Stimulated activated naive CD4-positive, alpha-beta T cell treated with Interleukin-2 at 50 U/mL for 16 hours (primary cell): Measurements from ENCODE around the gene CNTNAP2.
"Not testable (repeated sequence)": the region's sequence is repeated elsewhere in the genome, so short reads cannot be mapped to it uniquely, and the experiment has no call there.

Source experiments
- DNase-seq: peaks from one replicate; lab custom pipeline; 2025; lab: John Stamatoyannopoulos, UW

The CNTNAP2 gene

DNA sequence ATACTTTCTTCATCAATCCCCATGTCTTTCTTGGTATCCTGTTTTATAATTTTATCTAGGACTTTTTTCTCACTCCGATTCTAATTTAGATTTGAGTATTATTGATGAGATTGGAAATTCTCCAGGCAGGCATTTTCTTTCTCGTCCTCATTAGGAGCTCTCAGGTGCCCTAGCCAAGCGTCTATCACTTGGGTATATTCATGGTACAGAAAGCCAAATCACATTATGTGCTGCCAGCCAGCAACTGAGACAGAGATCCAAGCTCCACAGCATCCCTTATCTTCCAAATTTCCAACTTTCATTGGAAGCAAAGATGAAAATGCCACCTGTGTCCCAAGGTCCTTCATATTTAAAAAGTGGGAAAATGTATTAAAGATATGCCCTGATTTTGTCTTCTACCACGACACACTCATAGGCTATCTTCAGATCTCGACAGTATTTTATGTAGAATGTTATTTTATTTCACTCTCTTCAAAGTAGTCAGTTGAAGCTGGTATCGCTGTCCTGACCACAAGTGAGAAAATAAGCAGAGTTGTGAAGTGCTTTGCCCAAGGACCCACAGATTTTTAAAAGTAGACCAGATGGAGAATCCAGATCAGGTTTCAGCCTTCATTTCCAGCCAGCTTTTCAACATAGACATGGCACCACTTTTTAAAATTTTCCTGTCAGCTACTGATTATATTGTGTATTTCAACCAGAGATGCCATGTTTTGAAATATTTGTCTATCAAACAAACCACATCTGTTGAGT is 773.4 kb downstream of the CNTNAP2 start:
- DNase-seq, result no peak

DNA sequence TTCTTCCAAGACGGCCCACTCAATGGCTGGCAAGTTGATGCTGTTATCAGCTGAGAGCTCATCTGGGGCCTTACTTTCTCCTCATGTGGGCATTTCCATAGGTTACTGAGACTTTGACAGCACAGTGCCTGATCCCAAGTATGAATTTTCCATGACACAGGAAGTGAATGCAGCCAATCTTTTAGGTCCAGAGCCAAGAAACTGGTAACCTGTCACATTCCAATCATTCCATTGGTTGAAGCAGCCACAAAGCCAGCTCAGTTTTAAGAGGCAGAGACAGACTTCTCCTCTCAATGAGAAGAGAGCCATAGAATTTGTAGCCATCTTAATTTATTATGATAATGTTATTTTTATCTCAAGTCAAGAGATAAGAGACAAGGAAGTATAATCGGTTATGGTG is 775.5 kb downstream of the CNTNAP2 start:
- no peak for DNase-seq

DNA sequence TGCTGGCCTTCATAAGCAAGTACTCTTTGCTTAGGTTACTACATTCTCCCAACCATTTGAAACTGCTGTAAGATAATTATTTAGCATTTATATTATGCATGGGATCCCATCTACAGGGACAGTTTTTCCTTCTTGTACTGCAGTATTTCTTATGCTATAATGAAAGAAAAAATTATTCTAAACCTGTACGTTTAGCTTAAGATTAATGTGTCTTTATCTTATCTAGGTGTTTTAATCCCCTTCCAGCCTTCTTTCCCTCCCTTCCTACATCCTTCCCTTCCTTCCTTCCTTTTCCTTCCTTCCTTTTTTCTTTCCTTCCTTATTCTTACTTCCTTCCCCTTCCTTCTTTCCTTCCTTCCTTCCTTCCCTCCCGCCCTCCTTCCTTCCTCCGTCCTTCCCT is 778.3 kb downstream of the CNTNAP2 start:
- DNase-seq, result no peak

DNA sequence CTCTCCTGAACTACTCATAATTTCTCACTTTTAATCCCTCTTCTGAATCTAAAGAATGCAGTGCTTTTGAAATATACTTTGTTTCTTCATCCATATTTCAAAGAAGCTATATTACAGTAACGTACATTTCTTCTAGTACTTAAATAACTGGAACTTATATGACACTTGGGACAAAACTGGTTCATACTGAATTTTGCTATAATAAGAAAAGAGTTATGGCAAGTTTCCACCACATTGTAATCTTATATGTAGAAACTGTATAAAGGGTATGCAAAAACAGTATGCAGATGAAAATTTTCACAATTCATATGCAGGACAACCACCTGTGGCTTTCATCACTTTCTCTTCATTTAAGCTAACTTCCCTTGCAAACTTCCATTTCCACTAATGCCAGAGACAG is 785.7 kb downstream of the CNTNAP2 start:
- DNase-seq, result no peak

DNA sequence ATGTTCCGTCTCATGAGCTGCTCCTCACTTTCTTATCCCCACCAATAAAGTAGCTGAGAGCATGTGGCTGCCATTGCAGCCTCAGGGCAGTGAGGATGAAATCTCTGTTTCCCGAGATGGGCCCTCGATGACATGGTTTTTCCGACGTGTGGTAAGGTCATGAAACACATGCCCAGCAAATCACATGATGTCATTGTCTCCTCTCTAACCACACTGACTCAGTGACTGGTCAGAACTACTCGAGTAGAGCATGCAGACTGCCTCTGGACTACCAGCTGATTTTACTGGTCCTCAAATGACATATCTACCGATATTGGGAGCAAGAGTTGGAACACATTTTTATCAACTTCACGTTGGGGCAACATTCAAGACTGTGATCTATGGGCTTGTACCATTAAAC is 786.1 kb downstream of the CNTNAP2 start:
- DNase-seq, result no peak

DNA sequence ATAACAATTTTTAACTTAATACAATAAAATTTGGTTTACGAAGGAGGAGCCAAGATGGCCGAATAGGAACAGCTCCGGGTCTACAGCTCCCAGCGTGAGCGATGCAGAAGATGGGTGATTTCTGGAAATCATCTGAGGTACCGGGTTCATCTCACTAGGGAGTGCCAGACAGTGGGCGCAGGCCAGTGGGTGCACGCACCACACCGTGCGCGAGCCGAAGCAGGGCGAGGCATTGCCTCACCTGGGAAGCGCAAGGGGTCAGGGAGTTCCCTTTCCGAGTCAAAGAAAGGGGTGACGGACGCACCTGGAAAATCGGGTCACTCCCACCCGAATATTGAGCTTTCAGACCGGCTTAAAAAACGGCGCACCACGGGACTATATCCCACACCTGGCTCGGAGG is 789.1 kb downstream of the CNTNAP2 start:
- not testable (repeated sequence) for DNase-seq

DNA sequence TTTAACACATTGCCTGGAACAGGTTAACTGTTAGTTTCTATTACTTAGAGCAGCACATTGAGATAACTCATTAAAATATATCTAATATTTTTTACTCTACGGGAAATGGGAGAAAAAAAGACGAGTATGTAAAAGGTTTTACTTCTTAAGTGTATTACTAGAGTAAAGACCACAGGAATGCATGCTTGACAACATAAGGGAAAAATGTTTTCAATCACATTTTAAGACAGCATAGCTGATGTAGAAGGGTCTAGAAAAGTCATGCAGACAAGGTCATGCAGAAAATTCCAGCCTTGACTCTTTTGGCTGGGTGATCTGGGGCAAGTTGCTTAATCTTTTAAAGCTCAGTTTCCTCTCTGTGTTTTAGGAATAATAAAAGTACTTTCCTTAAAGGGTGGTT is 806.2 kb downstream of the CNTNAP2 start:
- no peak for DNase-seq

DNA sequence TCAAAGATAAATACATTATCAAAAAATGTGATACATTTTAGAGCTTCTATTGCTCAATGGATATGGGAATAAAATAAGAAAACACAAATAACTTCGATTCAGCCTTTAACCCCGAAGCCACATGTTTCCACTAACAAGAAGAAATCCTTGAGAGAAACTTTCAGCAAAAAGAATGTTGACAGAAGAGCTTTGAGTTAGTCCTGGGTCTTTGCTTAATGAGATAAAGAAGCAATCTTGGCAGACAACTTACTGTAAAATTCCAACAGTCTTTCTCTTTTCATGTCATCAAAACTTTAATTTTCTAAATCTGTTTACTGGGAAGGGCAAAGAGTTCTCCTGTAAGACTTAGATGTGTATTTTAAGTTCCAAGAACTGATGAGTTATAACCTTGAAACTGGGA is 810.2 kb downstream of the CNTNAP2 start:
- no peak for DNase-seq

DNA sequence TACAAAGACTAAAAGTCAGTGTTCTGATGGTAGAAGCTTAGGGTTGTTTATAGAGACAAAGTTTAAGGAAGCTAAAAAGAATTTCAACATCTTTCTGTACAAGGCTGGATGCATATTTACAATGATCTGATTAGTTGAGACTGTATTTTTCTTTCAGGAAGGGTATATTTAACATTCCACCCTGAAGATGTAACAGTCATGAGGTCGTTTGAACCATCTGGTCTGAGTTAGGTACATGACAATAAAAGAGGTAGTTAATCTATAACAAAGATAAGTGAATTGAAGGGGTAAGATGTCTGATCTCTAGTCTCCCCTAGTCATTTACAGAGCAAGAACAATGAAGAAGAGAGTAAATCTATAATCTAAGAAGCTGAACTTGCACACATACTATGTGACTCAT is 821.2 kb downstream of the CNTNAP2 start:
- DNase-seq, result no peak

DNA sequence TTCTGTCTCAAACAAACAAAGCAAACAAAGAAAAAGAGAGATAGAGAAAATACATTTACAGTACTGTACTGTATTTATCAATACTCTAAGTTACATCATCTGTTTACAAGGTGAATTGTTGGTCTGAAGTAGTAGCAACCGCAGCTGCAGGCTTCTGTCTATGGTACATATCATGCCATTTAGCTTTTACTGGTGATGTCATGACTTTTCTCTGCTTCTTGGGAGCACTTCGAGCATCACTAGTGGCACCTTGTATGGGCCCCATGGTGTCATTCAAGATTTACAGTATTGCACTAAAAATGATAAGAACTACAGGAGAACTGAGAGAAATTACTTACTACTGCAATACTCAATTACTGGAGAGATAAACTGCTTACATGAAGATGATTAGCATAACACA is 826.9 kb downstream of the CNTNAP2 start:
- DNase-seq, result no peak

DNA sequence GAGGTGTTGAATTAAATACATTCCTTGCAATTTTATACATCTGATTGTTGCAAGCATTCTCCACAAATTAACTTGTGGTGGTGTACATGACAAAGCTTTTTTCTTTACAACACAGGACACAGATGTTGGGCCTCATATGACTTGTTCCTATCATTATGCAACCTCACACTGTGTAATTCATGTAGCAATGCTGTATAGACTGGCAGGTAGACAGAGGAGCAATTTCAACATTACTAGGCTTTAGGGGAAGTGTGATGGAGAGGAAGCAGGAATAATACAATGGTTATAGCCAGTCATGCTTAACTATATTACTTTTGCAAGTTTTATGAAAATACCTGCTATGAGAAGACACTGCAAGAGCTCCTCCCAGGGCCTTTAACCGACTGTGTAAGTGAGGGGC is 832.1 kb downstream of the CNTNAP2 start:
- no peak for DNase-seq

DNA sequence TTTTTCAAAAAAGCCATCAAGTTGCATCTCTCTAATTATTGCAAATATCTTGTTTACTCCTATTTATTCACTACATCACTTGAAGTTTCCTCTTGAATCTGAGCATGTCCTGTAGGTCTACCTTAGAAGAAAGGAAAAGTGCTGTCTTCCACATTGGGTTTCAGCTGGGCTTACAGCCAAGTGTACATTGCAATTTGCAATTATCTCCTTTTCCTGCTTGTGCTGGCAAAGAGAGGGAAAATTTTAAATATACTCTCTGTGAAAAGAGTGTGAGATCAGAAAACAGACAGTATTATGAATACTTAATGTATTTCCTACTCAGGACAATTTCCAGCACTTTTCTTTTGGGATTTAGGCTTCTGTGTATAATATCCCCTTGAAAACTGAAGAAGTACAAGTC is 839.7 kb downstream of the CNTNAP2 start:
- DNase-seq, result no peak

DNA sequence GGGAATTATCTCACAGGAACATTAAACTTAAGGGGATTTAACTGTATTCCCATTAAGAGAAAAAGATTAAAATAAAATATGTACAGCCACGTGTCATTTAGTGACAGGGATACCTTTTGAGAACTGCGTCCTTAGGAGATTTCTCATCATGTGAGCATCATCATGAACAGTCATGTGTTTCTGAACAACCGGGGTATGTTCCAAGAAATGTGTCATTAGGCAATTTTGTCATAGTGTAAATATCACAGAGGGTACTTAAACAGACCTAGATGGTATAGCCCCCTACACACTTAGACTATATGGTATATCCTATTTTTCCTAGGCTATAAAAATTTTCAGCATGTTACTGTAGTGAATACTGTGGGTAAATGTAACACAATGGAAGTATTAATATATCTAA is 840.3 kb downstream of the CNTNAP2 start:
- DNase-seq, result no peak

DNA sequence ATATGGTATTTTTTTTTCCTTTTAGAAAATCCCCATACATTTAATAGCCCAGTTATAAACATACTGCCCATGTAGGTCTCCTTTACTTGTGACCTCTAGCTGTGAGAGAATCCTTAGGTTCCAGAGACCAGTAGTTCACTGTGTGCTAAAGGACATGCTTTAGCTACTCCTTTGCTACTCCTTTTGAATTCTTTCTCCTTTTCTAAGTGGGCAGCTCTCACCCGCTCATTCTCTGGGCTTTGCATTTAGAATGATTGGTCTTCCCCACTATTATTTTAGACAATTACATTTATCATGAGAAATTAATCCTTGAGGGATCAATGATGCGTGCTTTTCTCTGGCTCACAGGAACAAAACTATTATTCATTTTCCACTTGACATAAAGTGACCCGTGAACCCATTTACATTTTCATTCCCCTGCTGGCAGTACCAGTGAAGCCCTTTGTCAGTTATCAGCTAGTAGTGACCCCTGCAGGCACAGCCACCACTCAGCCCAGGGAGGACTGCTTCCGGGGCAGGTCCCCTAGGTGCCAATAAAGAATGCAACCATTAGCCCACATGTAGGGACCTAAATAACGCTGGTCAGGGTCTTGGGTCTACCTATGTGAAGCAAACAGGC is 844.3 kb downstream of the CNTNAP2 start:
- DNase-seq, result no peak

DNA sequence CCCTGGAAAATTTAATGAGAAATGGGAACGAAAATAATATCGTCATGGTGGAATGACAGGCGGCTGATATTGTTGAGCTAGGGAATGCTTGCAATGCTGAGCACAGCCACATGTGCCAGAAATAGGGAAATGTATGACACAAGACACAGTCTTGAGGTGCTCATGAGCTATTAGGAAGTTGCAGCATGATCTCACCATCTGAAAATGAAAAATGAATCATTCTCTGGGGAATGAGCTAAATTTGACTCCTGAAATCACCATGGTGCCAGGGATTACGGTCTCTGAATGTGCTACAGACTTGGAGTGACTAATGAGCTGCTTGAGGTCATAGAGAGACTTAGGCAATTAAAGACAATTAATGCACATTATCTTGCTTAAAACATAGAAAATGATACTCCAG is 845.0 kb downstream of the CNTNAP2 start:
- no peak for DNase-seq

DNA sequence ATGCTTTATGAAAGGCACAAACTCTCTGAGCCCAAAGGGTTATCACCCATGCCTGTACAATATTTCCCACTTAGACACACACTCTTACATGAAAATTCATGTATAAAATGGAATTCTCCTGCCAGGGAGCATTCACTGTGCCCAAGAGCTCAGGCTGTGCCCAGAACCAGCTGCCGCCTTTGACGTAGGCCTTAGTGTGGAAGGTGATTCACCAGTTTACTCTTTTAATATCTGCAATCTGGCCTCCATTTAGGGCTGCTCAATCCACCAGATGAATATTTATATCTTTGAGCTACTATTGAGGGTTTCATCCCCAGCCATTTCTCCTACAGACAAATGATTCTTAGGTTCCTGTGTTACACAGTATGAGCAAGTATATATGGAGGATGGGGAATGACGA is 849.7 kb downstream of the CNTNAP2 start:
- no peak for DNase-seq

DNA sequence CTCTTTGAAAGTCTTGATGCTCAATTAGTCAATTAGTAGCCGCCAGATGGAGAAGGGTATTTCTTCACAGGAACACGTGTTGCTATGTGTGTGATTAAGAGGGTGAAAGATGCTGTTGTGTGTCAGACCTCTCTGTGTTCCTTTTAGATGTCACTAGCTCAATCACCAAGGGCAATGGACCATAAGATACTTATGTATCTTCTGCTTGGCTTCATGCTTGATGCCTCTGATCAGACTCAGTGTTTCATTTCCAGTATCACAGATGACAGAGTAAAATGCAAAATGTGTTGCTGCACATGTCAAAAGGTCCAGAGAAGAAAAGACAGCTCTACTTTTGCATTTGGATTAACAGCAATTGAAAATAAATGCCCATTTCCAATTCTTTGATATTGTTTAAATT is 865.9 kb downstream of the CNTNAP2 start:
- DNase-seq, result no peak

DNA sequence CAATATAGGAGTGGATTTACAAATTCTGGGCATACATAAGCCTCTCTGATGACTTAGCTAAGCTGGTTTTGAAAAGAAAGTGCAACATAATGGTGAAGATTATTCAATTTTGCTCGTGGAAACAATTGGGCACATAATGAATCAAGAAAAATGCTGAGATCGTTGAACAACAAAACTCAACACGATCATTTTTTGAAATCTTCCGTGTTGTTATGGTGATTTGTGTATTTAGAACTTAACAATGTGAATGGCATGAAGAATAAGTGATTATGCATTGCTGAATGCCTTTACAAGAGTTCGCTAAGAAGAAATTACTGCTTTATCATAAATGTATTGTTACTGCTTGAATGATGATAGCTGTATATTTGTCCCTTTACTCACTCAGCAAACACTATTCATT is 875.0 kb downstream of the CNTNAP2 start:
- DNase-seq, result no peak

DNA sequence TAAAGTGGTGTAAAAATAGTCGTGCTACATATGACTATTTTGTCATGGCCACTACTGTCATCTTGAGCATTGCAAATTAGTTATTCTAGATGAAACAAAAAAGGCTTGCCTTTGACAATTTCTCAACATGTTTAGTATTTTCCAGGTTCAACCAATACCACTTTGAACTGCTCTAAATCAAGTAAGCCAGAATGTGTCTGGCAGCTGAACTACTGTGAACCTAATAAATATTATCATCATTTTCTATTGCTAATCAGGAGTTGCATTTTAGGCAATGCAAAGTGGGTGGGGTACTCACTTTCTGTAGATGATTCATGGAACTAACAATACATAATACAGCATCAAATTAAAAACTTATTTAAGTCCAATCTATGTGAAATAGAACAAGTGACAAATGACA is 877.2 kb downstream of the CNTNAP2 start:
- DNase-seq, result no peak

DNA sequence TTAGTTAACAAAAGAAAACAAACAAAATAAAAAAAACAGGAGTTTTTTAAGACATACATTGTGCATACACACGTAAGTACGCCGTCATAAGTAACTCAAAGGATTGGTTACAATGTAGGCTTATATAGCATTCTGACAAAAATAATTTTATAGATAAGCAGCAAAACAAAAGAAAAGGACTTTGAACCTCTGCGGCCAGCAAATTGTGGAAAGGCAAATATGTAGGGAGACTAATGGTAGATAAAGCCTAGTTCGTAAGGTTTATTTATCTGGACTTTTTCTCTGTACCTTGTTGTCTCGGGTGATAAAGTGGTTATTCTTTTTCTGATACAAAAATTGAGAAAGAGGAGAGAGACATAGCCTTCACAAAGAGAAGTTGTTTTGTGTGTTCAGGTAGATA is 891.9 kb downstream of the CNTNAP2 start:
- no peak for DNase-seq

DNA sequence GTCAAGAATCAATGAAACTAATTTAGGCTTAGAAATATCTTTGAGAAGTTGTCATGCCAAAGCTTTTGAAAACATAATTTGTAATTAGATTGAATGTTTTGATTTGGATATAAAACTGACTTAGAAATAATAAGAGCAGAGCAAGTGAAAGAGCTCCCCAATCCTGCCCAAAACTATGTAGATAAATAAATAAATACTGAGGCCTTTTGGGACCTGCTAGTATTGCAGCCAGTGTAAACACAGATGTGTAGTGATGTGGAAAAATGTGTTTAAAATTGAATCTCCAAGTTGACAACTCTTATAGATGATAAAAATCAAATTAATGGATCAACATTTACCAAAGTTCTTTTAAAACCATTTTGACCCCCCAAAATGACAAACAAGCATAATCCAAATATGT is 896.1 kb downstream of the CNTNAP2 start:
- DNase-seq, result no peak

DNA sequence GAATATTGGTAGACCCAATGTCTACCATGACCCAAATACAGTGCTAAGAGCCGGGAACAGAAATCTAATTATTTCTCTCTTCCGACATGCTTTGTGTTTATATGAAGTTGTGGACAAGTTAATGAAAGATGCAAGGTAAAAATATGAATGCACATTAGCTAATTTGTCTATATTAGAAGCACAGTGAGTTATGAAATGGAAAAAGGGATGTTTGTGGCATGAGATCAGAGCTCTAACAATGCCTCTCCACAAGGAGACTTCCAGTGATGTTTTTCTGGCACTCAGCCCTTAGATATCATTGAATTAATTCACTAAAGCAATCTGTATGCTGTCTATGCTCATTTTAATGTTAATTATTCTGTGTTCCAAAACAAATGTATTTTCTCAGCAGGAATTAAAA is 897.2 kb downstream of the CNTNAP2 start:
- no peak for DNase-seq

DNA sequence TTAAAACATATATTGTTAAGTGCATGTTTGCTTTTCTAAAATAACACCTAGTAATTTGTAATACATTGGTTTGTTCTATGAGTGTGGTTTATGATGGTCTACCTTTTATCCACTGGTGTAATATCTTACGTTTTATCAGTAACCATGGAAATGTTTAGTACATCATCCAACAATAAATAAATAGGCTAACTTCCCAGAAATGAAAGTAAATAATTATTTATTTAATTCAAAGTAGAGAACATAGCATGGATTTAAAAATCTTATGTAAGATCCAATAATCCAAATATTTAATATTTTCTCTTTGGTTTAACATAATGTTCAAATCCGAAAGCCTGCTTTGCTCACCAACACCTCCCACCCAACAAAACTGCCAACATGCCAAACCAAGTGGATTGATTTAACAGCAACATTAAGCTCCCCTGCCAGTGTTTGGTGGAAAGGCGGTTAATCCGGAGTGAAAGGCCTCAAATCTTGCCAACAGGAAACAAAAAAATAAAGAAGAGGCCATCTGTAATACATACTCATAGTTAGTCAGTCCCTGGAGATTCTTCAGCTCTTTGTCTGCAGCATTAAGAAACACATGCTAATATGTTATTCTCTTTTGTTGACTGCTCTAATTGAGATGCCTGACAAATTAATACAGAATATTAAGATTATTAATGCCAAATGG is 897.8 kb downstream of the CNTNAP2 start:
- no peak for DNase-seq

DNA sequence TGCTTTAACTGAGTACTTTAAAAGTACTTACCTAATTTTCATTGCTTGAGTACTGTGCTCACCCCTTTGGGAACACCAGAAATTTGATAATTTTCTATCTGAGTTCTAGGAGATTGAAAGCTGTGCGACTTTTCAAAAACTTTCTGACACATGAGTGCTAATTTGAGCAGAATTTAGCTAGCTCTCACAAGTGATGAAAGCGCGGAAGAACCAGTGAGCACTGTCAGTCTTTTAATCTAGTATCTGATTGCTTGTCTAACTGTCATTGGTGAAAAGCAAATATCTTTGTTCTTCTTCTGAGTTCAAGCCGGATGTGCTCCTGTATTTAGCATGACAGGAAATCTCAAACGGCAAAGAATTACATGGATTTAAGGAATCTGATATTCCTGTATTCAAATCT is 899.4 kb downstream of the CNTNAP2 start:
- DNase-seq, result no peak
